Measurements from ENCODE around the gene DVL3.

DVL3 gene

DNA sequence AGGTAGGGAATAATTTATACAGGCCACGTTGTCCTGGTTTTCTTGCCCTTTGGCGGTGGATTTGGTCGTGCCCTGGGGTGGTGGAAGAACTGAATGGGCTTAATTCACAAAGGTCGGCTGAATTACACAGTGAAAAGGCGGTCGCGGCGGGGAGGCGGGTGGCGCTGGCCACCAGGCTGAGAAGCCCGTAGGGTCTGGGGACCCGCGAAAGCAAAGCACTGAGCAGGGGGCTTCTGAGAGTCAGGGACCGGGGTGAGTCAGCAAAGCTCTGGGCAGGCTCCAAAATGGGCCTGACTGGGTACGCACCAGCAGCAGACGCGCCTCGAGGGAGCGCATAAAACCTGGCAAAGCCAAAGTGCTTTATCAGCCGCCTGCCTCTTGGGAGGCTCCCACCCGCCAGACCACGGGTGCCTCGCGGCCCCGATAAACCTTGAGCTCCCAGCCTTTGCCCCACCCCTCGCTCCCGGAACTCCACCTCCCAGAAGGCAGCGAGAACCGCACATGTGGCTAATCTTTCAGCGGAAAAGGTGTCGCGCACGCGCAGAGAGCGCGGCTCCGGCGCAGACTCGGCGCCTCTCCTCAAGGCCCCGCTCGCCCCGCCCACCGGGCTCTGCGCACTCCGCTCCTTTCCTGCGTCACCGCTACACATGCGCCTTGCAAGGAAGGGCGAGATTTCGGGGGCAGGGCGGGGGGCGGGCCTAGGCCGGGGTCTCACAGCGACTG lies 30.4 kb downstream of the DVL3 start:
- TF ChIP-seq, protein P1, sequence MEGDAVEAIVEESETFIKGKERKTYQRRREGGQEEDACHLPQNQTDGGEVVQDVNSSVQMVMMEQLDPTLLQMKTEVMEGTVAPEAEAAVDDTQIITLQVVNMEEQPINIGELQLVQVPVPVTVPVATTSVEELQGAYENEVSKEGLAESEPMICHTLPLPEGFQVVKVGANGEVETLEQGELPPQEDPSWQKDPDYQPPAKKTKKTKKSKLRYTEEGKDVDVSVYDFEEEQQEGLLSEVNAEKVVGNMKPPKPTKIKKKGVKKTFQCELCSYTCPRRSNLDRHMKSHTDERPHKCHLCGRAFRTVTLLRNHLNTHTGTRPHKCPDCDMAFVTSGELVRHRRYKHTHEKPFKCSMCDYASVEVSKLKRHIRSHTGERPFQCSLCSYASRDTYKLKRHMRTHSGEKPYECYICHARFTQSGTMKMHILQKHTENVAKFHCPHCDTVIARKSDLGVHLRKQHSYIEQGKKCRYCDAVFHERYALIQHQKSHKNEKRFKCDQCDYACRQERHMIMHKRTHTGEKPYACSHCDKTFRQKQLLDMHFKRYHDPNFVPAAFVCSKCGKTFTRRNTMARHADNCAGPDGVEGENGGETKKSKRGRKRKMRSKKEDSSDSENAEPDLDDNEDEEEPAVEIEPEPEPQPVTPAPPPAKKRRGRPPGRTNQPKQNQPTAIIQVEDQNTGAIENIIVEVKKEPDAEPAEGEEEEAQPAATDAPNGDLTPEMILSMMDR (IDR thresholded peaks at IDR 0.05; ENCODE audit: insufficient read depth, low read length, missing control alignments), result no peak
- ChIA-PET POLR2A (interaction anchor here (0.6 to 3.2 kb wide), 10 partner anchors 9 to 74 kb away, joined by 3 to 43 read pairs (median 4); partner anchors contain the start of genes DVL3 and EIF2B5), CTCF (interaction anchor here (0.7 to 1.4 kb wide), 3 partner anchors 41 to 290 kb away, joined by 3 to 7 read pairs (median 4); partner anchors contain the start of gene EEF1AKMT4)
- peak overlapping the region; percentile 99 for H3K4me3 ChIP-seq (ENCODE audit: low read depth, low read length)
- DNase-seq (ENCODE audit: low read depth, low spot score), result peak; percentile 88

DNA sequence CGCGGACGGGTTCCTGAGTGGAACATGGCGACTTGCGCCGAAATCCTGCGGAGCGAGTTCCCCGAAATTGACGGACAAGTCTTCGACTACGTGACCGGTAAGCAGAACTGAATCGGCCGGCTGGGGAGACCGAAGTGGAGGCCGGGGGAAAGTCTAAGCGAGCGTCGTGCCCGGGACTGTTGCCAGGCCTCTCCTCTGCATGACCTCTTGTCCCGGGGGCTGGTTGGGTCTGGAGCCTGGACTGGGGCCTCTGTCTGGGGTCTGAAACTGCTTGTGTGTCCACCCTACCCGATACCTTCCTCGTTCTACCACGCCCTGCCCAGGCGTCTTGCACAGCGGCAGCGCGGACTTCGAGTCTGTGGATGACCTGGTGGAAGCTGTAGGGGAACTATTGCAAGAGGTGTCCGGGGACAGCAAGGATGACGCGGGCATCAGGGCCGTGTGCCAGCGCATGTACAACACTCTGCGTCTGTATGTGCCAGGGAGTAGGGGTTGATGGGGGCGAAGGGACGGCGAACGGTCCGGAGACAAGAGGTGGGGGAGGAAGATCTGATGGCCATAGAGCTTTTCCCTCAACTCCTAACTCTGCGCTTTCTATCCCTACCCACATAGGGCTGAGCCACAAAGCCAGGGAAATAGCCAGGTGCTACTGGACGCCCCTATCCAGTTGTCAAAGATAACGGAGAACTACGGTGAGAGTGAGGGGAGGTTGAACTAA lies 31.2 kb downstream of the DVL3 start, which contains the start of gene ABCF3:
Gene ABCF3 (plus strand): TSS at position 16 of the 718 bp plus-strand sequence. CDS start 9 bp downstream, at position 25.
- DNase-seq (ENCODE audit: low read depth, low spot score), result no peak
- TF ChIP-seq, protein P1 (IDR thresholded peaks at IDR 0.05; ENCODE audit: insufficient read depth, low read length, missing control alignments), result no peak
- H3K4me3 ChIP-seq (ENCODE audit: low read depth, low read length), result peak within 1 kb of the TSS; percentile 99
- CTCF ChIA-PET, result interaction anchor here (0.7 to 1.4 kb wide), 3 partner anchors 42 to 291 kb away, joined by 3 to 7 read pairs (median 4); partner anchors contain the start of gene EEF1AKMT4
- POLR2A ChIA-PET, result interaction anchor here (0.9 to 3.2 kb wide), 11 partner anchors 9 to 74 kb away, joined by 3 to 43 read pairs (median 5); partner anchors contain the start of genes DVL3 and EIF2B5

DNA sequence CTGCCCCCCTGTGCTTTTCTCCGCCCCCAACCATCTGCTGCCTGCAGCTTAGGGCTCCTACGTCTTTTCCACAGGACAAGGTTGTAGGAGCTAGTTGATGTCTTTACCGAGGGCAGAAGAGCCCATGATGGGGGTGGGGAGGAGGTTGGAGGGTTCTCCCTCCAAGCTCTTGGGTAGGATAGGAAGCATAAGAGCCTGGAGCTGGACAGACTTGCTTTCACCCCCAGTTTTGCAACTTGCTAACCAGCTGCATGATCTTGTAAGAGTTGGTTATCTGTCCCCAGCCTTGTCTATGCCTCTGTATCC lies 31.7 kb downstream of the DVL3 start:
- CTCF ChIA-PET, result interaction anchor here (1.4 kb wide), 2 partner anchors 42 to 291 kb away, joined by 4 to 7 read pairs; no protein-coding TSS in a partner anchor
- TF ChIP-seq, protein P1 (IDR thresholded peaks at IDR 0.05; ENCODE audit: insufficient read depth, low read length, missing control alignments), result no peak
- POLR2A ChIA-PET, result interaction anchor here (0.9 to 3.2 kb wide), 4 partner anchors 9 to 27 kb away, joined by 4 to 43 read pairs (median 10); no protein-coding TSS in a partner anchor
- peak overlapping the region; percentile 99 for H3K4me3 ChIP-seq (ENCODE audit: low read depth, low read length)
- no peak for DNase-seq (ENCODE audit: low read depth, low spot score)

DNA sequence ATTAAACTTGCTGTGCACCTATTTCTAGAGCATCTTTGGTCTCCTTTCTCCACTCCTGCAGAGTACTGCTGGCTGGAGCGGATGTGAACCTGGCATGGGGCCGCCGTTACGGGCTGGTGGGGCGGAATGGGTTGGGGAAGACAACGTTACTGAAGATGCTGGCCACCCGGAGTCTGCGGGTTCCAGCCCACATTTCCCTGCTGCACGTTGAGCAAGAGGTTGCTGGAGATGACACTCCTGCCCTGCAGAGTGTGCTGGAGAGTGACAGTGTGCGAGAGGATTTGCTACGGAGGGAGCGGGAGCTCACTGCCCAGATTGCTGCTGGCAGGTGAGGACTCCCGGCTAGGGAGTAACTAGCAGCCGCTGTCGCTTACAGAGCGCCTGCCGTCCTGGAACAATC lies 32.9 kb downstream of the DVL3 start:
- ChIA-PET CTCF (interaction anchor here (1.3 kb wide), 1 partner anchor 11 kb away, joined by 4 read pairs; no protein-coding TSS in a partner anchor), POLR2A (no interaction called here)
- DNase-seq (ENCODE audit: low read depth, low spot score), result no peak
- TF ChIP-seq, protein P1 (IDR thresholded peaks at IDR 0.05; ENCODE audit: insufficient read depth, low read length, missing control alignments), result no peak
- H3K4me3 ChIP-seq (ENCODE audit: low read depth, low read length), result no peak overlapping the region

DNA sequence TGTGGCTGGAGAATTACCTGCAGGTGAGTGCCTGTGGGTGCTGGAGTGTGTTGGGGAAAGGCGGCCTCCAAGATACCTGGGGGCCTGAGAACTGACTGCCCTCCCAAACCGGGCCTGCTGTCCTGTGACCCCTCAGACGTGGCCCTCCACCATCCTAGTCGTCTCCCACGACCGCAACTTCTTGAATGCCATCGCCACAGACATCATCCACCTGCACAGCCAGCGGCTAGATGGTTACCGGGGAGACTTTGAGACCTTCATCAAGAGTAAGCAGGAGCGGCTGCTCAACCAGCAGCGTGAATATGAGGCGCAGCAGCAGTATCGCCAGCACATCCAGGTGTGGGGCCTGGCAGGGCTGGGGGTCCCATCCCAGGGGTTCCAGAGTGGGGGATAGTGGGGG lies 34.2 kb downstream of the DVL3 start:
- POLR2A ChIA-PET, result no interaction called here
- no peak for DNase-seq (ENCODE audit: low read depth, low spot score)
- TF ChIP-seq, protein P1 (IDR thresholded peaks at IDR 0.05; ENCODE audit: insufficient read depth, low read length, missing control alignments), result no peak
- CTCF ChIA-PET, result interaction anchor here (1.2 kb wide), 1 partner anchor 37 kb away, joined by 4 read pairs; no protein-coding TSS in a partner anchor
- no peak overlapping the region for H3K4me3 ChIP-seq (ENCODE audit: low read depth, low read length)
